ENCODE results near the gene STIM1. TPM values are rescaled to one million over a fixed set of nuclear protein-coding genes. Genes with fewer than 3 reads are reported as not detected.

STIM1 gene
- total RNA-seq, 1 experiment from 2014 or later = 9.0 TPM

DNA sequence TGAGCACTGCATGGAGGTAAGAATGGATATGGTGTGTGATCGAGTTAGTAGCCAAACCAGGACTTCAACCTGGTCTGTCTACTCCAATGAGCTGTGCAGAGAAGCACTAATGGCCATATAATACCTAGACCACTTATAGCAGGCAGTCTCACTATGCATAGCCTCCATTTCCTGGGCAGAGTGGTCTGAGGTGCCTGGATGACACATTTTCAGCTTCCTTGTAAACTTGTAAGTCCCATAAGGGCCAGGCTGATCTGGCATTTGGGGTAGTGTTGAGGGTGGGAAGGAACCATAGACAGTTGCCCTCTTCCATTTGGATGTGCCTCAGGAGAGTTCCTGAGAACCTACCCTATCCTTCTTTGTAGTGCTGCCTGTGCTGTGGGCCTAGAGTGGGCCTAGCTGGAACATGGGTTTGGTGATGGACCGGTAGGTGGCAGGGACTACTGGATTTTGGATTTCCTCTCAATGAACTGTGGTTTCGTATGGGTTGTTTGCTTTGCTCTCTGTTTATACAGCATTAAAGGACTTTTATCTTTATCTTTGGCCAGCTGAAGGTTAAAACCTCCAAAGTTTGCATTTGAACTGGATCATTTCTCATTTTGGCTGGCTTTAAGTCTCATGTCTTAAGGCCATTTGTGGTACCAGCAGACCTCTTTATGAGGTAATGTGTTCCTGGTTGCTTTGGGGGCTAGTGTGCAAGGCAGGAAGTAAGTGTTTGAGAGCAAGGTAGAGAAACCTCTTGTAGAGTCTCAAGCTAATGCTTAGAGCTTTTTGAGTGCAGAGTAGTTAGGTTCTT, 86.9 kb downstream of the STIM1 start:
- Histone ChIP-seq H3K4me1 (ENCODE audit: low read length) (no peaks in the 10 kb centered on the region), H3K27ac (ENCODE audit: low read length) (no peak overlapping the region), H3K79me2 (ENCODE audit: low read length) (no peaks in the 10 kb centered on the region), H2AFZ (ENCODE audit: low read length) (no peak overlapping the region), H3K9me3 (ENCODE audit: low read length) (no peaks in the 10 kb centered on the region), H3K9ac (ENCODE audit: low read length) (no peak overlapping the region), H3K9me2 (replicated peaks; ENCODE audit: insufficient read depth, low read length) (no peaks in the 10 kb centered on the region), H3K27me3 (ENCODE audit: low read length) (no peaks in the 10 kb centered on the region), H3K4me3 (ENCODE audit: low read length) (no peak overlapping the region), H3K4me2 (ENCODE audit: low read depth, low read length, poor library complexity, severe bottlenecking) (no peak overlapping the region), H4K20me1 (ENCODE audit: insufficient read depth, low read depth, low read length) (no peaks in the 10 kb centered on the region), H3K36me3 (ENCODE audit: insufficient read depth, low read length) (no peaks in the 10 kb centered on the region)
- DNase-seq = no peak

DNA sequence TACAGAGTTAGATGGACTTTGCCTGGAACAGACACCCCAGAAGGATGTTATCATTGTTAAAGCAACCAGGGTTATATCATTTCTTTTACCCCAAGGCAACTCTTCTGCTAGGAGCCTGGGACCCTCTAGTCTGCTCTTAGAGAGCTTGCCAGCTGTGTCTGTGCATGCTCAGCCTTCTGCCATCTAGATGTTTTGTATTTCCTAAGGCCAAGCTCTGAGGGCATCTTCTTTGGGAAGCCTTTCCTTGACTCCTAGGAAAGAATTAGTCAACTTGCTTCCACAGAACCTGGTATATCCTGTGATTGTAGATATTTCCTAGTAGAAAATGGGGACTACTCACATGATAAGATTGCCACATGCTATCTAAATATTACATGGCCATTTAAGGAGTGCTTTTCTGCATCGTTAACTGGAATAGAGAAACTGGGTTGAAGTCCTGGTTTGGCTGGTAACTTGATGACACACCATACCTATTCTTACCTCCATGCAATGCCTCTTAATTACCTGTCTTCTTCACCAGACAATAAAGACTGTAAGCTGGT, 87.6 kb downstream of the STIM1 start:
- Histone ChIP-seq H3K4me3 (ENCODE audit: low read length) (no peak overlapping the region), H3K79me2 (ENCODE audit: low read length) (no peaks in the 10 kb centered on the region), H3K36me3 (ENCODE audit: insufficient read depth, low read length) (no peaks in the 10 kb centered on the region), H4K20me1 (ENCODE audit: insufficient read depth, low read depth, low read length) (no peaks in the 10 kb centered on the region), H3K27me3 (ENCODE audit: low read length) (no peaks in the 10 kb centered on the region), H2AFZ (ENCODE audit: low read length) (no peak overlapping the region), H3K27ac (ENCODE audit: low read length) (no peak overlapping the region), H3K9ac (ENCODE audit: low read length) (no peak overlapping the region), H3K9me2 (replicated peaks; ENCODE audit: insufficient read depth, low read length) (no peaks in the 10 kb centered on the region), H3K9me3 (ENCODE audit: low read length) (no peaks in the 10 kb centered on the region), H3K4me1 (ENCODE audit: low read length) (no peaks in the 10 kb centered on the region), H3K4me2 (ENCODE audit: low read depth, low read length, poor library complexity, severe bottlenecking) (no peak overlapping the region)
- DNase-seq = no peak

DNA sequence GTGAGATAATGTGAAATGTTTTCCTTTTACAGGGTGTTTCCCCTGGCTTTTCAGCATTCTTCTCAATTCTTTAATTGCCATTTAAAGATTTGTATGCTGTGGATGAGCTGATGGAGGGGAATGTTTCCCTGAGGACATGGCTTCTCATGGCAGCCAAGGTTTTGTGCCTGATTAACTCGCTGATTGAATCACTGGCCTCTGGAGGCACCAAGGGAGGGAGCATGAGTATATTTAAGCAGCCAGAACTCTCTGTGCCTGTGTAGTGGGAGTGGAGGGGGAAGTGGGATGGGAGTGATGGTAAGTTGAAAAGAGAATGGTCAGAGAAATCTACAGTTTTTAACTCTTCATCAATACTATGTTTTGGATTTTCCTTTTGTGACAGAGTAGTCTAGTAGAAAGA, 88.7 kb downstream of the STIM1 start:
- DNase-seq = no peak
- Histone ChIP-seq H3K27me3 (ENCODE audit: low read length) (no peaks in the 10 kb centered on the region), H3K4me1 (ENCODE audit: low read length) (peaks cover 4% of the 10 kb centered on the region), H3K27ac (ENCODE audit: low read length) (no peak overlapping the region), H3K9ac (ENCODE audit: low read length) (no peak overlapping the region), H4K20me1 (ENCODE audit: insufficient read depth, low read depth, low read length) (no peaks in the 10 kb centered on the region), H2AFZ (ENCODE audit: low read length) (no peak overlapping the region), H3K9me2 (replicated peaks; ENCODE audit: insufficient read depth, low read length) (no peaks in the 10 kb centered on the region), H3K4me2 (ENCODE audit: low read depth, low read length, poor library complexity, severe bottlenecking) (no peak overlapping the region), H3K4me3 (ENCODE audit: low read length) (no peak overlapping the region), H3K36me3 (ENCODE audit: insufficient read depth, low read length) (no peaks in the 10 kb centered on the region), H3K9me3 (ENCODE audit: low read length) (no peaks in the 10 kb centered on the region), H3K79me2 (ENCODE audit: low read length) (no peaks in the 10 kb centered on the region)

DNA sequence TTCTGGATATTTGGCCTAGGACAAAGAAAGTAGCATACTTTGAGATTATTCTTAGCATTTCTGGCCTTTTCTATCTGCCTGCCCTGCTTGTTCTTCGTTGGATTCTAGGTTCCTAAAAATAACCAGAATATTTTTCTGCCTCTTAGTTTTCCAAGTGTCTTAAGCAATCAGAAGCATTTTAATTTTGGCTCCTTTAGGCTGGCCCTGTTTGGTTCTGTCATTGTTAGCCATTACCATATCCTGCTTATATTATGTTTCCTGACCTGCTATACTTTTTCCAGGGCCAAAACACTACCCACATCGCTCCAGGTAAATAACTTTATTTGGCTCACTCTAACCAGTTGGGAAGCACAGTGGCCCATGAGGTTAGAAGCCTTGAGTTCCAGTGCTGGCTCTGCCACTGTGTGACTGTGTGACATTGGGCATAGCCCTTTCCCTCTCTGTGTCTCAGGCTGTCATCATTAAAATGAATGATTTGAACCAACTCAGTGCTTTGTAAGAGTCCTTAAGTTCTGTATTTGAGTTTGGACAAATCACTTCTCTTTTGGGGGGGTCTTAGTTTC, 91.1 kb downstream of the STIM1 start:
- H3K9ac ChIP-seq (ENCODE audit: low read length) = no peak overlapping the region
- H3K36me3 ChIP-seq (ENCODE audit: insufficient read depth, low read length) = no peaks in the 10 kb centered on the region
- no peak overlapping the region for H3K4me3 ChIP-seq (ENCODE audit: low read length)
- H3K4me1 ChIP-seq (ENCODE audit: low read length) = peaks cover 7% of the 10 kb centered on the region
- H3K9me2 ChIP-seq (replicated peaks; ENCODE audit: insufficient read depth, low read length) = no peaks in the 10 kb centered on the region
- DNase-seq = no peak
- H4K20me1 ChIP-seq (ENCODE audit: insufficient read depth, low read depth, low read length) = no peaks in the 10 kb centered on the region
- no peak overlapping the region for H3K4me2 ChIP-seq (ENCODE audit: low read depth, low read length, poor library complexity, severe bottlenecking)
- no peaks in the 10 kb centered on the region for H3K79me2 ChIP-seq (ENCODE audit: low read length)
- no peak overlapping the region for H3K27ac ChIP-seq (ENCODE audit: low read length)
- H3K9me3 ChIP-seq (ENCODE audit: low read length) = no peaks in the 10 kb centered on the region
- H2AFZ ChIP-seq (ENCODE audit: low read length) = no peak overlapping the region
- H3K27me3 ChIP-seq (ENCODE audit: low read length) = no peaks in the 10 kb centered on the region

DNA sequence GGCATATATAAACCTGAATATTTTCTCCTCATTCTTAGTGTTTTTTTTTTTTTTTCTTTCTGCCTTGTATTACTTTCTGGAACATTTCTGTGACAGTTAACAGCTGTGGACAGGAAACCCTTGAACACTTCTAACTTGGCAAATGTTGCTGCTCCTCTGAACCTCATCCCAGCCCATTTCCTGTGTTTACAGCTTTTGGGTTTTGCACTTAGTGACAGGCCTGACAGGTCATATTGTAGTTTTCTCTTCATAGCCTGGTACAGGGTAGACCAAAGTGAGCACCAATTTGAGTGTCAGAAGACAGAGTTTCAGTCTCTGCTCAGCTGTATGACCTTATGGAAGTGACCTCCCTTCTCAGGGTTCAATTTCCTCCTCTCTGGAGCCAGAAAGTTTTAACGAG, 91.6 kb downstream of the STIM1 start:
- Histone ChIP-seq H3K4me1 (ENCODE audit: low read length) (peaks cover 7% of the 10 kb centered on the region), H3K9me3 (ENCODE audit: low read length) (no peaks in the 10 kb centered on the region), H3K9ac (ENCODE audit: low read length) (no peak overlapping the region), H3K79me2 (ENCODE audit: low read length) (no peaks in the 10 kb centered on the region), H3K9me2 (replicated peaks; ENCODE audit: insufficient read depth, low read length) (no peaks in the 10 kb centered on the region), H3K27me3 (ENCODE audit: low read length) (no peaks in the 10 kb centered on the region), H4K20me1 (ENCODE audit: insufficient read depth, low read depth, low read length) (no peaks in the 10 kb centered on the region), H2AFZ (ENCODE audit: low read length) (no peak overlapping the region), H3K27ac (ENCODE audit: low read length) (no peak overlapping the region), H3K36me3 (ENCODE audit: insufficient read depth, low read length) (no peaks in the 10 kb centered on the region), H3K4me2 (ENCODE audit: low read depth, low read length, poor library complexity, severe bottlenecking) (no peak overlapping the region), H3K4me3 (ENCODE audit: low read length) (no peak overlapping the region)
- DNase-seq = no peak

DNA sequence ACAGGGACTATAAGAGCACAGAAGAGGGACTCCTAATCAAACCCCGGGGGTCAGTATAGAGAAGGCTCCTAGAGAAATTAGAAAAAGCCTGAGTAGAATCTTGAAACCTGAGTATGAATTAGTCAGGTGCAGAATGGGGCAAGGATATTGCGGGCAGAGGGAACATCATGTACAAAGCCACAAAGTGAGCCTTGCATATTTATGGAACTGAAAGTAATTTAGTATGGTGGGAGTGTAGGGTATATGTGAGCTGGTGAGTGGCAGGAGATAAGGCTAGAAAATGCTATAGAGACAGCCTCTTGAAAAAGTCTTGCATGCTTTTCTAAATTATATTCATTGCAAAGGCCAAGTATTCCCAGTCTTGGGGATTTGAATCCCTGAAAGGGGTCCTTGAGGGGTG, 93.7 kb downstream of the STIM1 start:
- Histone ChIP-seq H3K4me3 (ENCODE audit: low read length) (no peak overlapping the region), H3K9me2 (replicated peaks; ENCODE audit: insufficient read depth, low read length) (no peaks in the 10 kb centered on the region), H2AFZ (ENCODE audit: low read length) (no peak overlapping the region), H3K27me3 (ENCODE audit: low read length) (no peaks in the 10 kb centered on the region), H3K9me3 (ENCODE audit: low read length) (no peaks in the 10 kb centered on the region), H3K27ac (ENCODE audit: low read length) (no peak overlapping the region), H3K4me1 (ENCODE audit: low read length) (peaks cover 7% of the 10 kb centered on the region), H3K79me2 (ENCODE audit: low read length) (no peaks in the 10 kb centered on the region), H3K36me3 (ENCODE audit: insufficient read depth, low read length) (no peaks in the 10 kb centered on the region), H4K20me1 (ENCODE audit: insufficient read depth, low read depth, low read length) (no peaks in the 10 kb centered on the region), H3K4me2 (ENCODE audit: low read depth, low read length, poor library complexity, severe bottlenecking) (peak overlapping the region; percentile 26), H3K9ac (ENCODE audit: low read length) (no peak overlapping the region)
- DNase-seq = peak; percentile 50

DNA sequence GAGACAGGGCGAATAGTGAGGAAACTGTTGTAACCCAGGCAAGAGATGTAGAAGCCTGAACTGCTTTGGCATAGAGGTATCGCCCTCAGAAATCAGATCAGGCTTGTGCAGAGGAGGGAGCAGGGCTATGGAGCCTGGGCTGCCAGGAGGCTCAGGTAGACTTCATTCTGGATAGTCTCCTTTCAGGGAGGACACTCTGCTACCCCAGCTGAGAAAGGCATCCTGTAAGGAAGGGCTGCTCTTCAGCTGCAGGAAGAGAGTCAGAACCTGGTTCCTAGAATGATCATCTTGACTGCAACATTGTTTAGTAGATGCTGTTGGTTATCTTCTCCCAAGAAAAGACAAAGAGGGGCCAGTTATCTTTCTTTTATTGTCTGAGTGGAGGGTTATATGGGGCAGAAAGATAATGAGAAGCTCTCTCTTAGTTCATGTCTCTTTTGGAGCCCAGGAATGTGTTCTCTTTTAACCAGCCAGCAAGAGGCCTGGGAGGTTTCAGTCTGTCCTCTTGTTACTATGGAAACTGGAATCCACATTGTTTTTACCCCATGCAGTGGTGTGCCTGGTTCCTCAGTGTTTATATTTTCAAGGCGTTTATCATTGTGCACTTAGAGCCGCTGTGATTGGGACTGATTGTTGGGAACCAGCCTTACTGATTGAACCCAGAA, 95.7 kb downstream of the STIM1 start:
- Histone ChIP-seq H3K4me1 (ENCODE audit: low read length) (peaks cover 7% of the 10 kb centered on the region), H2AFZ (ENCODE audit: low read length) (no peak overlapping the region), H3K4me3 (ENCODE audit: low read length) (no peak overlapping the region), H3K27me3 (ENCODE audit: low read length) (no peaks in the 10 kb centered on the region), H3K9ac (ENCODE audit: low read length) (no peak overlapping the region), H3K27ac (ENCODE audit: low read length) (no peak overlapping the region), H3K36me3 (ENCODE audit: insufficient read depth, low read length) (no peaks in the 10 kb centered on the region), H3K79me2 (ENCODE audit: low read length) (no peaks in the 10 kb centered on the region), H4K20me1 (ENCODE audit: insufficient read depth, low read depth, low read length) (no peaks in the 10 kb centered on the region; the same call in 1 of the 2 replicates), H3K9me2 (replicated peaks; ENCODE audit: insufficient read depth, low read length) (no peaks in the 10 kb centered on the region), H3K4me2 (ENCODE audit: low read depth, low read length, poor library complexity, severe bottlenecking) (no peak overlapping the region), H3K9me3 (ENCODE audit: low read length) (no peaks in the 10 kb centered on the region)
- DNase-seq = no peak

DNA sequence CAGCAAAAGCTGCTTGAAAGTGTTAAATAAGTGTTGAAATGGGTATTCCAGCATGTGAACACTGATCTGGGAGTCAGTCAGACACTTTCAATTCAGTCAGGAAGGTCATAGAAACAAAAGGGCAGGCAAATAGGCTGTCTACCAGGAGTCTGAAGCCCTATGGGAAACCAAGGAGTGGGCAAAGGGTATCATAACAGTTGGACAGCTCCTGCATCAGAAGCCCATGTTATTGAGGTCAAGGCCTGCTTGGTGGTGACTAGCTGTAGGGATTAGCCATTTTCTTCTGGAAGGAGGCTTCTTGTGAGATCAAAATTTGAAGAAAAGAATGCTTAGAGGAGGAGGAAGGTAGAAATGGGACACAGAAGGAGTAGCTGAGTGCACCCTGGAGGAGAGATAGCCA, 97.3 kb downstream of the STIM1 start:
- H3K9me3 ChIP-seq (ENCODE audit: low read length) = no peaks in the 10 kb centered on the region
- no peak overlapping the region for H2AFZ ChIP-seq (ENCODE audit: low read length)
- no peak overlapping the region for H3K27ac ChIP-seq (ENCODE audit: low read length)
- peaks cover 7% of the 10 kb centered on the region for H3K4me1 ChIP-seq (ENCODE audit: low read length)
- no peak overlapping the region for H3K9ac ChIP-seq (ENCODE audit: low read length)
- H4K20me1 ChIP-seq (ENCODE audit: insufficient read depth, low read depth, low read length) = no peaks in the 10 kb centered on the region; the same call in 1 of the 2 replicates
- H3K4me2 ChIP-seq (ENCODE audit: low read depth, low read length, poor library complexity, severe bottlenecking) = no peak overlapping the region
- H3K4me3 ChIP-seq (ENCODE audit: low read length) = no peak overlapping the region
- no peak for DNase-seq
- no peaks in the 10 kb centered on the region for H3K27me3 ChIP-seq (ENCODE audit: low read length)
- H3K79me2 ChIP-seq (ENCODE audit: low read length) = no peaks in the 10 kb centered on the region
- H3K36me3 ChIP-seq (ENCODE audit: insufficient read depth, low read length) = no peaks in the 10 kb centered on the region
- no peaks in the 10 kb centered on the region for H3K9me2 ChIP-seq (replicated peaks; ENCODE audit: insufficient read depth, low read length)
